ENCODE data around the gene OR4C16. TPM values are rescaled to one million over a fixed set of nuclear protein-coding genes. Genes with fewer than 3 reads are reported as not detected.

OR4C16 gene
- not detected for total RNA-seq (ENCODE audit: unreplicated experiment)
- long read RNA-seq: 0 reads

- no peak for DNase-seq
- no peak for TF ChIP-seq CTCF (IDR thresholded peaks at IDR 0.05; ENCODE audit: partially characterized antibody, unreplicated experiment)
- Mint-ChIP-seq H3K27me3 (ENCODE audit: unreplicated experiment) (no peaks in the 10 kb centered on the region), H3K4me3 (ENCODE audit: unreplicated experiment) (no peak within 1 kb of the TSS), H3K27ac (ENCODE audit: unreplicated experiment) (no peak within 1 kb of the TSS), H3K36me3 (ENCODE audit: unreplicated experiment) (peaks cover 8% of the 10 kb centered on the region), H3K4me1 (ENCODE audit: low read depth, unreplicated experiment) (no peaks in the 10 kb centered on the region), H3K9me3 (ENCODE audit: unreplicated experiment) (peaks cover 9% of the 10 kb centered on the region)
Measured at GRCh38 chr11:55571828-55572227, at the start of gene OR4C16. Gene OR4C16 (plus strand): TSS chr11:55572128. CDS start chr11:55572128, 0 bp downstream.

- no peaks in the 10 kb centered on the region for H3K27me3 Mint-ChIP-seq (ENCODE audit: unreplicated experiment)
- no peak for TF ChIP-seq CTCF (IDR thresholded peaks at IDR 0.05; ENCODE audit: partially characterized antibody, unreplicated experiment)
- no peak within 1 kb of the TSS for H3K4me3 Mint-ChIP-seq (ENCODE audit: unreplicated experiment)
- H3K9me3 Mint-ChIP-seq (ENCODE audit: unreplicated experiment): peaks cover 9% of the 10 kb centered on the region
- H3K4me1 Mint-ChIP-seq (ENCODE audit: low read depth, unreplicated experiment): no peaks in the 10 kb centered on the region
- H3K27ac Mint-ChIP-seq (ENCODE audit: unreplicated experiment): no peak within 1 kb of the TSS
- DNase-seq: no peak
- H3K36me3 Mint-ChIP-seq (ENCODE audit: unreplicated experiment): peaks cover 10% of the 10 kb centered on the region
Measured at GRCh38 chr11:55554169-55554568, 17.8 kb upstream of the OR4C16 start, which contains the start of gene OR4C15. Gene OR4C15 (plus strand): TSS chr11:55554469. CDS start chr11:55554469, 0 bp downstream.

- no peaks in the 10 kb centered on the region for H3K4me1 Mint-ChIP-seq (ENCODE audit: low read depth, unreplicated experiment)
- no peaks in the 10 kb centered on the region for H3K27me3 Mint-ChIP-seq (ENCODE audit: unreplicated experiment)
- TF ChIP-seq CTCF (IDR thresholded peaks at IDR 0.05; ENCODE audit: partially characterized antibody, unreplicated experiment): no peak
- no peak overlapping the region for H3K4me3 Mint-ChIP-seq (ENCODE audit: unreplicated experiment)
- no peak overlapping the region for H3K27ac Mint-ChIP-seq (ENCODE audit: unreplicated experiment)
- peaks cover 12% of the 10 kb centered on the region for H3K9me3 Mint-ChIP-seq (ENCODE audit: unreplicated experiment)
- no peak for DNase-seq
- H3K36me3 Mint-ChIP-seq (ENCODE audit: unreplicated experiment): peaks cover 8% of the 10 kb centered on the region
Measured at GRCh38 chr11:55572548-55572947, 620 bp downstream of the OR4C16 start.

GRCh38 chr11:55607545-55607944 is 35.6 kb downstream of the OR4C16 start, which contains the start of gene OR4C11:
Gene OR4C11 (minus strand): TSS chr11:55607645. CDS start chr11:55604373, 3,272 bp downstream.
- no peaks in the 10 kb centered on the region for H3K36me3 Mint-ChIP-seq (ENCODE audit: unreplicated experiment)
- peaks cover 8% of the 10 kb centered on the region for H3K9me3 Mint-ChIP-seq (ENCODE audit: unreplicated experiment)

More at GRCh38 chr11:55607545-55607944, 35.6 kb downstream of the OR4C16 start, which contains the start of gene OR4C11:
- DNase-seq: no peak
- H3K27me3 Mint-ChIP-seq (ENCODE audit: unreplicated experiment): no peaks in the 10 kb centered on the region
- H3K4me1 Mint-ChIP-seq (ENCODE audit: low read depth, unreplicated experiment): no peaks in the 10 kb centered on the region
- no peak for TF ChIP-seq CTCF (IDR thresholded peaks at IDR 0.05; ENCODE audit: partially characterized antibody, unreplicated experiment)
- no peak within 1 kb of the TSS for H3K27ac Mint-ChIP-seq (ENCODE audit: unreplicated experiment)
- no peak within 1 kb of the TSS for H3K4me3 Mint-ChIP-seq (ENCODE audit: unreplicated experiment)

Other genes with a start within 250 kb of the OR4C16 start
- not detected for gene OR4A16, start 228.9 kb upstream of the OR4C16 start, total RNA-seq (ENCODE audit: unreplicated experiment)
- gene OR4A15, start 204.2 kb upstream of the OR4C16 start, total RNA-seq (ENCODE audit: unreplicated experiment): not detected
- gene OR4C15, start 17.7 kb upstream of the OR4C16 start, total RNA-seq (ENCODE audit: unreplicated experiment): not detected
- not detected for gene OR4C11, start 35.5 kb downstream of the OR4C16 start, total RNA-seq (ENCODE audit: unreplicated experiment)
- not detected for gene OR4P4, start 63.0 kb downstream of the OR4C16 start, total RNA-seq (ENCODE audit: unreplicated experiment)
- not detected for gene OR4S2, start 76.2 kb downstream of the OR4C16 start, total RNA-seq (ENCODE audit: unreplicated experiment)
- not detected for gene OR4C6, start 90.1 kb downstream of the OR4C16 start, total RNA-seq (ENCODE audit: unreplicated experiment)
- gene OR5D13, start 201.3 kb downstream of the OR4C16 start, total RNA-seq (ENCODE audit: unreplicated experiment): not detected
- not detected for gene OR5D14, start 223.4 kb downstream of the OR4C16 start, total RNA-seq (ENCODE audit: unreplicated experiment)
- not detected for gene OR5L1, start 239.2 kb downstream of the OR4C16 start, total RNA-seq (ENCODE audit: unreplicated experiment)
- gene OR5D18, start 247.5 kb downstream of the OR4C16 start, total RNA-seq (ENCODE audit: unreplicated experiment): not detected

Data from glutamatergic neuron (in vitro differentiated cells).